Measurements from ENCODE around the gene YPEL1. TPM values are rescaled to one million over a fixed set of nuclear protein-coding genes. Genes with fewer than 3 reads are reported as not detected.

Gene YPEL1
- total RNA-seq, 1 experiment from 2014 or later, result 1.2 TPM

DNA sequence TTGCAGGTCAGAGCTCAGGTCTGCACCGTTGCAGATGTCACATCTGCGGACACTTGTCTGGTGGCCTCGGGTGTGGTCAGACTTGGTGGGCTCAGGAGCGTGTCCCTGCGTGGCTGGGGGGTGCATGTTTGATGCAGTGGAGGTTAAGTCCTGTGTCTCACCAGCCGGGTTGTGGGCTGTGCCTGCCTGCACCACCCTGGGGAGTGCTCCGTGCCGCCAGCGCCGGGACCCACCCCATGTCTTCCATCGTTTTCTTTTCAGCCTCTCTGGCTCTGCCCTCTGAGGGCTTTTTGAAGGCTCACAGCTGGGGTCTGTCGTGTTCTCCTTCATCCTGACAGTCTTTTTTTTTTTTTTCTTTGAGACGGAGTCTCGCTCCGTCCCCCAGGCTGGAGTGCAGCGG is 43.8 kb downstream of the YPEL1 start:
- DNase-seq, result no peak
- Histone ChIP-seq H3K27me3 (replicated peaks; ENCODE audit: control insufficient read depth, insufficient read depth, low read length) (no peaks in the 10 kb centered on the region), H3K4me3 (ENCODE audit: low read depth, low read length) (no peak overlapping the region), H3K36me3 (ENCODE audit: control insufficient read depth, insufficient read depth, low read length) (peaks cover 3% of the 10 kb centered on the region; the same call in 1 of the 2 replicates), H3K9me3 (no peaks in the 10 kb centered on the region), H3K4me1 (no peaks in the 10 kb centered on the region)
- H3K36me3 Mint-ChIP-seq (ENCODE audit: insufficient read depth, unreplicated experiment), result peaks cover 60% of the 10 kb centered on the region
- no peak overlapping the region for H3K4me3 Mint-ChIP-seq (ENCODE audit: unreplicated experiment)
- no peaks in the 10 kb centered on the region for H3K27me3 Mint-ChIP-seq (ENCODE audit: insufficient read depth, unreplicated experiment)
- TF ChIP-seq, protein P1, sequence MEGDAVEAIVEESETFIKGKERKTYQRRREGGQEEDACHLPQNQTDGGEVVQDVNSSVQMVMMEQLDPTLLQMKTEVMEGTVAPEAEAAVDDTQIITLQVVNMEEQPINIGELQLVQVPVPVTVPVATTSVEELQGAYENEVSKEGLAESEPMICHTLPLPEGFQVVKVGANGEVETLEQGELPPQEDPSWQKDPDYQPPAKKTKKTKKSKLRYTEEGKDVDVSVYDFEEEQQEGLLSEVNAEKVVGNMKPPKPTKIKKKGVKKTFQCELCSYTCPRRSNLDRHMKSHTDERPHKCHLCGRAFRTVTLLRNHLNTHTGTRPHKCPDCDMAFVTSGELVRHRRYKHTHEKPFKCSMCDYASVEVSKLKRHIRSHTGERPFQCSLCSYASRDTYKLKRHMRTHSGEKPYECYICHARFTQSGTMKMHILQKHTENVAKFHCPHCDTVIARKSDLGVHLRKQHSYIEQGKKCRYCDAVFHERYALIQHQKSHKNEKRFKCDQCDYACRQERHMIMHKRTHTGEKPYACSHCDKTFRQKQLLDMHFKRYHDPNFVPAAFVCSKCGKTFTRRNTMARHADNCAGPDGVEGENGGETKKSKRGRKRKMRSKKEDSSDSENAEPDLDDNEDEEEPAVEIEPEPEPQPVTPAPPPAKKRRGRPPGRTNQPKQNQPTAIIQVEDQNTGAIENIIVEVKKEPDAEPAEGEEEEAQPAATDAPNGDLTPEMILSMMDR (IDR thresholded peaks at IDR 0.05; ENCODE audit: insufficient read depth in 1 of 2, low read depth in 1 of 2, low read length in 1 of 2, severe bottlenecking in 1 of 2, unreplicated experiment in 1 of 2), result no peak
- no TSS peak for BruUV-seq (replicated peaks)
- POLR2A ChIA-PET, result no interaction called here
- CTCF ChIA-PET, result no interaction called here
- intact Hi-C loops (cut with micrococcal nuclease; ENCODE audit: unreplicated experiment), result no loop called here
- H3K27ac Mint-ChIP-seq (ENCODE audit: unreplicated experiment), result no peak overlapping the region
- H3K4me1 Mint-ChIP-seq (ENCODE audit: low read depth, unreplicated experiment), result no peaks in the 10 kb centered on the region
- H3K9me3 Mint-ChIP-seq (ENCODE audit: unreplicated experiment), result no peaks in the 10 kb centered on the region

- no peaks in the 10 kb centered on the region for H3K9me3 ChIP-seq
- TF ChIP-seq, protein P1 (IDR thresholded peaks at IDR 0.05; ENCODE audit: insufficient read depth in 1 of 2, low read depth in 1 of 2, low read length in 1 of 2, severe bottlenecking in 1 of 2, unreplicated experiment in 1 of 2), result no peak
- POLR2A ChIA-PET, result no interaction called here
- no peak overlapping the region for H3K4me3 ChIP-seq (ENCODE audit: low read depth, low read length)
- DNase-seq, result no peak
- no peak overlapping the region for H3K4me3 Mint-ChIP-seq (ENCODE audit: unreplicated experiment)
- CTCF ChIA-PET, result no interaction called here
- intact Hi-C loops (cut with micrococcal nuclease; ENCODE audit: unreplicated experiment), result no loop called here
- no peaks in the 10 kb centered on the region for H3K4me1 Mint-ChIP-seq (ENCODE audit: low read depth, unreplicated experiment)
- peaks cover 55% of the 10 kb centered on the region for H3K36me3 Mint-ChIP-seq (ENCODE audit: insufficient read depth, unreplicated experiment)
- no peaks in the 10 kb centered on the region for H3K27me3 ChIP-seq (replicated peaks; ENCODE audit: control insufficient read depth, insufficient read depth, low read length)
- H3K9me3 Mint-ChIP-seq (ENCODE audit: unreplicated experiment), result no peaks in the 10 kb centered on the region
- no peaks in the 10 kb centered on the region for H3K27me3 Mint-ChIP-seq (ENCODE audit: insufficient read depth, unreplicated experiment)
- BruUV-seq (replicated peaks), result no TSS peak
- H3K36me3 ChIP-seq (ENCODE audit: control insufficient read depth, insufficient read depth, low read length), result peaks cover 1% of the 10 kb centered on the region; the same call in 1 of the 2 replicates
- no peaks in the 10 kb centered on the region for H3K4me1 ChIP-seq
- H3K27ac Mint-ChIP-seq (ENCODE audit: unreplicated experiment), result no peak overlapping the region
Observed at GRCh38 chr22:21690401-21690801, 45.2 kb downstream of the YPEL1 start.

DNA sequence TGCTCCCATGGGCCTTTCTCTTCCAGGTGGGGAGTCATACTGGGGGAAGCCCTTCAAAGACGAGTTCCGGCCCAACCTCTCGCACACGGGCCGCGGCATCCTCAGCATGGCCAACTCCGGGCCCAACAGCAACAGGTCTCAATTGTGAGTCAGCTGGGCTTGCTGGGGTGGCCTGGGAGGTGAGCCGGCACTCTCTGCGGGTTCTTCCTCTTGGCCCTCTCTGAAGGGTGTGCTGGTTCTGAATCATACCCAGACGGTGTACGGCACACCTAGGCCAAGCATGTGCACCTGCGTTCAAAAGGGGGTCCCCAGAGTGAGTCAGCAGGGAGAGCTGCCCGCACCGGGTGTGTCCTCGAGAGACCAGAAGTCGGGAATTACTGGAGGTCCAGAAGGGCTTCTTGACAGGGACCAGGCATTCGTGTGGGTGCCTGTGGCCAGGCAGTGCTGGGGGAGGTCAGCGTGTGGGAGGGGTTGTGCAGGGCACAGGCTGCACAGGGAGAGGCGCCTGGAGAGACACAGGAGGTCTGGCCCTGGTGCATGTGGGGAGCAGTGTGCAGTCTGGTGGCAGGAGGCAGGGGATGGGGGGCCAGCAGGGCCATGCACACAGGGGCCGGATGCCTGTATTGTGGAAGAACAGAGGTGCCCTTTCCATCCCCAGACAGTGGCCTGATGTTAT is 46.8 kb downstream of the YPEL1 start:
- intact Hi-C loops (cut with micrococcal nuclease; ENCODE audit: unreplicated experiment), result no loop called here
- Mint-ChIP-seq H3K27me3 (ENCODE audit: insufficient read depth, unreplicated experiment) (no peaks in the 10 kb centered on the region), H3K9me3 (ENCODE audit: unreplicated experiment) (no peaks in the 10 kb centered on the region), H3K36me3 (ENCODE audit: insufficient read depth, unreplicated experiment) (peaks cover 59% of the 10 kb centered on the region), H3K4me1 (ENCODE audit: low read depth, unreplicated experiment) (no peaks in the 10 kb centered on the region), H3K27ac (ENCODE audit: unreplicated experiment) (no peak overlapping the region), H3K4me3 (ENCODE audit: unreplicated experiment) (no peak overlapping the region)
- TF ChIP-seq, protein P1 (IDR thresholded peaks at IDR 0.05; ENCODE audit: insufficient read depth in 1 of 2, low read depth in 1 of 2, low read length in 1 of 2, severe bottlenecking in 1 of 2, unreplicated experiment in 1 of 2), result no peak
- CTCF ChIA-PET, result interaction anchor here (1.0 kb wide), 1 partner anchor 46 kb away, joined by 3 read pairs; the partner anchor contains the start of gene SDF2L1
- Histone ChIP-seq H3K9me3 (no peaks in the 10 kb centered on the region), H3K27me3 (replicated peaks; ENCODE audit: control insufficient read depth, insufficient read depth, low read length) (no peaks in the 10 kb centered on the region), H3K4me3 (ENCODE audit: low read depth, low read length) (no peak overlapping the region), H3K4me1 (no peaks in the 10 kb centered on the region), H3K36me3 (ENCODE audit: control insufficient read depth, insufficient read depth, low read length) (peaks cover 1% of the 10 kb centered on the region; the same call in 1 of the 2 replicates)
- BruUV-seq (replicated peaks), result no TSS peak
- no peak for DNase-seq
- POLR2A ChIA-PET, result no interaction called here

Data from Caco-2 (cell line).